NCI-H1092 treated with DMSO at 0.1 percent for 48 hours (cell line): ENCODE measurements around the gene RAMAC.
A peak's percentile ranks its signal among the peaks of the same experiment; 100 is the strongest.
"Not testable (repeated sequence)": the region's sequence is repeated elsewhere in the genome, so short reads cannot be mapped to it uniquely, and the experiment has no call there.

Experiments used
- DNase-seq: peaks from one replicate; lab custom pipeline; 2025; lab: John Stamatoyannopoulos, UW

The RAMAC gene

GRCh38 chr15:82985688-82986441 lies at the start of gene RAMAC:
TSS of gene RAMAC (plus strand) at chr15:82986210. CDS start at chr15:82989019, 2,809 bp downstream.
- DNase-seq = peak; percentile 93

DNA sequence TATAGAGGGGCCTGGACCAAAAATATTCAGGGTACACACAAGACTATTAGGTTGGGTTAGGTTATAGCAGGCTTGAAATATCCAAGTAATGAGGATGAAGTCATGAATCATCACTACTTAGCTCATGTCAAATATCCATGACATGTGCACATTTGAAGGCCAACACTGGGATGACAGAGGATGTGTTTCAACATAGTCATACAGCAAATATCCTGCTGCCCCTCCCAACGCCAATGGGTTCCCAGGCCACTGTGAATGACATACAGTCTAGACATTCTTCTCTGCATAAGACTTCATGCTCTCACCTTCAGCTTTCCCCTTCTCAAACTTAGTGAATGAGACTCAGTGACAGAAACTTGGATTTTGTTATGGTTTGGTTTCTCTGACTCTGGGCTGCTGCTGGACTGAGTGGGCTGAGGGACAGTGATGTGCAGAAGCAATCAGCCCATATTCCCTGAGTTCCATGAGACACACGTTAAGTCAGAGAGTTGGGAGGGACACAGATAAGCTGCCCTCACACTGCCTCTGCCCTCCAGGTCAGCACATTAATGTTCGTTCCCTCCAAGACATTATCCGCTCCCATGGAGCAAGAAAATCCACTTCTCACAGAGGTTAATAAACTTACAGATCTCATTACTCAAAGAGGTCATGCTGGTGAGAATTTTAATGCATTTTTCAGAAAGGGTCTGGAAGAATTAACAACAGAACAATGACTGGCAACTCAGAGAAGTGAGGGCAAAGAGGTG lies 48.9 kb upstream of the RAMAC start:
- no peak for DNase-seq

- DNase-seq = no peak
Observed at GRCh38 chr15:82937712-82938058, 48.3 kb upstream of the RAMAC start.

- not testable (repeated sequence) for DNase-seq
Observed at GRCh38 chr15:82939678-82940077, 46.3 kb upstream of the RAMAC start.

DNA sequence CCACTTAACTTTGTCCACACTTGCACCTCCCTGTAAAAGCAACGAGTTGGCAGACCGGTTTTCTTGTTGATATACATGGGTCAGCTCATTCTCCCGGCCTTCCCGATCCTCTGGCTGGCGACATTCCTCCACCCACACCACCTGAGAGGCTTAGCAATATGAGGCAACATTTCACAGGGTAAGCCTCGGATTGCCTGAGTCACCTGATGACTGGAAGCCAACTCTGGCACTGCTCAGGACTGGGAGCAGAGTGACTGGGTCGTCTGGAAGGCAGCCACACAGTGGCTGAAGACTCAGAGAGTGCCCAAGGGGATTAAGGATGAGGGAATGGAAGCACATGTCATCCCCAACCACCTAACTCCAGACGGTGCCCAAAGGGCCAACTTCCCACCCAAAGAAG lies 43.3 kb upstream of the RAMAC start:
- DNase-seq = no peak

DNA sequence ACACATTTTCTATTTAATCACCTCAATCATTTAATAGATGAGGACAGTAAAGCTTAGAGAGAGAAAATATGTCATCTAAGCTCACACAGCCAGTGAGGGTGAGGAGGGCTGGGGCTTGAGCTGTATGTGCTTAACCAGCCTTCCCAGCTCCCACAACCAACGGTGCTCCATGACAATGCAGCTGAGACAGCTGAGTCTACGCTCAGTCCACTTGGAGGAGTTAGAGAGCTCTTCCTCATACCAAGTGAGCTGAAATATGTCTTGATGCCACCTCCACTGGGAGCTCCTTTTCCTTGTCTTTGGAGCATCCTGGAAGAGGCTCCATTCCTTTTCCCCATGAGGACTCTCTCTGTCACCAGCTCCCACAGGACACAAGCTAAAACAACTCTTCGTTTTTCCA lies 42.8 kb upstream of the RAMAC start:
- no peak for DNase-seq

- DNase-seq = no peak
Observed at GRCh38 chr15:82944056-82944455, 42.0 kb upstream of the RAMAC start.

DNA sequence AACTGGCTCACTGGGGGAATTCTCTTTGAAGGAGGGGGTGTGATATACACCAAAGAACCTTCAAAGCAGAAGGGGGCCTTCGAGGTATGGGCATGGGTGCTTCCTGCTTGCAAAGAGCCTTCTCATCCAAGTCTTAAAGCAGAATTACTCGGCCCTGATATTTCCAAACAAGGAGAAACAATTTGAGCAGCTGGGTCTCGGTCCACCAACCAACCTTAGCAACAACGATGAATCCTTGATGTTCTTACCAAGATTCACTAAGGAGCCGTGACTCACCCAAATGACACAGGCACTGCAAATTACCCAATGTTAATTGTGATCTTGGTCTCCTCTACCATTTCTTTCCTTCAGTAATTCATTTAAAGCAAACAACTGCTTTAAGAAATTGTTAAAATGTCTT lies 41.2 kb upstream of the RAMAC start:
- no peak for DNase-seq

DNA sequence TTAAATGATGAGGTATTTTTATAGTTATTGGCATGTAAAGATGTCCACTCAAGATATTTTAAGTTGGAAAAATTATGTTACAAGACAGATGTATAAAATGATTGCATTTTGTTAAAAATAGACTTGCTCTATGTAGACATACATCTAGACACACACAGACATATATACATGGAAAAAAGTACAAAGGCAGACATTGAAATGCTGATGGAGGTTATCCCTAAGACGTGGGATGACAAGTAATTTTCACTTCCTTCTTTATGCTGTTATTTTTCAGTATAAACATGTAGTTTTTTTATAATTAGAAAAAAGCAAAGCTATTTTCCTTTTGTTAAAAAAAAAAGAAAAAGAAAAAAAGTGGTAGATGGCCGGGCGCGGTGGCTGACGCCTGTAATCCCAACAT lies 40.7 kb upstream of the RAMAC start:
- no peak for DNase-seq

GRCh38 chr15:82946155-82946701 lies 39.8 kb upstream of the RAMAC start:
- no peak for DNase-seq

DNA sequence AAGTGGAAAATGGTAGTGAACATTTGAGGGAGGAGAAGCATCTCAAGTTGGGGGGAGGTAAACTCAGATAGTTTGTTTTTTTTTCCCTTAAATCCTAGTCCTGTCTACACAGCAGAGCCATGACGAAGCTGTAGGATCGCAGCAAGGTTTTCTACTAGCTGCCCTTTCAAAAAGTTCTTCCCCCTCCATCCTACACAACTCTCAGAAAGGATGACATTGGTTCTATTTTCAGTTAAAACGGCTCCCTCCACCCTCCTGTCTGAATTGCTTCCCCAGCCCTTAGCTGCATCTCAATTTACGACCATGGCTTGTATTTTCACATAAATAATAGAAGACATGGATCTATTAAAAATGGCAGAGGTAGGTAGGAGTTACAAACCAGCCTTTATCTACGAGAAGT lies 35.7 kb upstream of the RAMAC start:
- DNase-seq = no peak

- DNase-seq = no peak
Observed at GRCh38 chr15:82950746-82951370, 35.2 kb upstream of the RAMAC start.

- DNase-seq = no peak
Observed at GRCh38 chr15:82951472-82952157, 34.4 kb upstream of the RAMAC start.

- peak; percentile 1 for DNase-seq
Observed at GRCh38 chr15:82952158-82953081, 33.6 kb upstream of the RAMAC start, which contains the start of gene HOMER2. TSS of gene HOMER2 (minus strand) at chr15:82952720. CDS start at chr15:82952535, 185 bp downstream.

DNA sequence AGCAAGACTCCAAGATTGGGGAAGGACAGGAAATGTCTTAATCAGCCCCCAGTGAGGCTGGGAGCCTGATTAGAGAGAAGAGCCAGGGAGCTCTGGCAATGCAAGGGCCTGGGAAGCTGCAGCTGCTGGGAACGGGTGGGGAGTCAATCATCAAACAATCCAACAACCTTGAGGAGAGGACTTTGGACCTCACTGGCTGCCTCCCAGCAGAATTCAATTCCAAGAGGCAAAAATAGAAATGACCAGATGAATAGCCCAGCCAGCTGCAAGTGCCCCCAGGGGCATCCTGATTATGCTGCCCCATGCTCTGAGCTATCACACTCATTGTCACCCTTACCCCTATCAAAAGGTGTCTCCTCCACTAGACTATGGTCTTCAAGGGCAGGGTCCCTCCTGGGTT lies 27.4 kb upstream of the RAMAC start:
- no peak for DNase-seq

DNA sequence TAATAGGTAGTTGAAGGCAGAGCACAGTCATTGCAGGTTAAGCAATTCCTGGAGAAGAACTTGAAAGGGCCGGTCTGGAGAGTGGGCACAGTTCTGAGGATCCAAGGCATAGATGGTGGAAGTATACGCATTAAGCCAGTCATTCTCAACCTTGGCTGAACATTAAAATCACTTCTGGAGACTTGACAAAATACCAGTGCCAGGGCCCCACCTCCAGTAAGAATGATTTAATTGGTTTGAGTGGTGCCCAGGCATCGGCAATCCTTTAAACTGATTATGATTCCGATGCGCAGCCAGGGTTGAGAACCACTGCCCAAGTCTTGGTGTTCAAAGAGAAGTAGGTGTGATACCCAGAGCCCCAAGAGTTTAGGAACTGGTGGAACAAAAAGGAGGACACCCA lies 26.6 kb upstream of the RAMAC start:
- DNase-seq = no peak

GRCh38 chr15:82960766-82961165 lies 25.2 kb upstream of the RAMAC start:
- no peak for DNase-seq

GRCh38 chr15:82963471-82964341 lies 22.3 kb upstream of the RAMAC start:
- no peak for DNase-seq

- no peak for DNase-seq
Observed at GRCh38 chr15:82964890-82965289, 21.1 kb upstream of the RAMAC start.

DNA sequence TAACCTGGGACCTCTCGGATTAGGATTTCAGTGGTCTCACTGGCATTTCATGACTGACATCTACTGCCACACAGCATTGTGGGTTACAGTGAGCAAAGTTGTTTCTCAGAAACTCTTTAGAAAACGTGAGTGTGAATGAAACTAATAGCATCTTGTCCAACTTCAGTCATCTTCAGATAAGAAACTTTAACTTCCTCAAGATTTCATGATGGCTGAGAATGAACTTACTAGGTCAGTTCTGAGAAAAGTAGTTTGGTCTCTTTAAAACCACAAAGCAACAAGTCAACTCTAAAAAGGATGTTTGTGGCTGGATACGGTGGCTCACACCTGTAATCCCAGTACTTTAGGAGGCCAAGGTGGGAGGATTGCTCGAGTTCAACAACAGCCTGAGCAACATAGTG lies 19.3 kb upstream of the RAMAC start:
- no peak for DNase-seq
